NOMO-1 (cell line): ENCODE data around the gene MAN1C1.
A peak's percentile ranks its signal among the peaks of the same experiment; 100 is the strongest.

ENCODE experiments used
- DNase-seq, 2 experiments: peaks; one replicate each; lab custom pipeline; 2025; ENCODE audit not compliant: unreplicated experiment in 2 of 2; lab: John Stamatoyannopoulos, UW

MAN1C1 gene

DNA sequence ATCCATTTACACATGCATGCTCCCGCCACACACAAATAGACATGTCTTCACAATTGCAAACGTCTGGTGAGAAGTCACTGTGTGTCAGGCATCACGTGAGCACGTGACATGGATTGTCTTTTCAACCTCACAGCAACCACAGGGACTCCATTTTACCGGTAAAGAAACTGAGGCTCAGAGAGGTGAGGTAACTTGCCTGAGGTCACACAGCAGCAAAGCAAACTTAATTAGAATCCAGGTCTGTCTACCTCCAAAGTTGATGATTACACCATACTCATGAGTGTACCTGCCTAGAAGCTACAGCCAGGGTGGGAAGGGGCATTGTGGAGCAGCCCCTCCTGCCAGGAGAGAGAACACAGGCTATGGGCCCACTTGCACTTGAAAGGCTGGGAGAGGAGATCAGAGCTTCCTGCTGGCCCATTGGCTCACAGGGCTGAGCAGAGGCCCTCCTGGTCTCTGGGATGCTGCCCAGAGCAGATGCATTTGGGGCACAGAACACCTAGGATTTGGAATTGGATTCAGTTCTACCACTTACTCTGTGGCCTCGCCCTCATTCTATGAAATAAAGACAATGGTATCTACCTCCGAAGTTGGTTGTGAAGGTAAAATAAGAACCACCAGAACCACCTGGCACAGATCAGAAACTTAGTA is 139.0 kb downstream of the MAN1C1 start:
- DNase-seq: no peak

DNA sequence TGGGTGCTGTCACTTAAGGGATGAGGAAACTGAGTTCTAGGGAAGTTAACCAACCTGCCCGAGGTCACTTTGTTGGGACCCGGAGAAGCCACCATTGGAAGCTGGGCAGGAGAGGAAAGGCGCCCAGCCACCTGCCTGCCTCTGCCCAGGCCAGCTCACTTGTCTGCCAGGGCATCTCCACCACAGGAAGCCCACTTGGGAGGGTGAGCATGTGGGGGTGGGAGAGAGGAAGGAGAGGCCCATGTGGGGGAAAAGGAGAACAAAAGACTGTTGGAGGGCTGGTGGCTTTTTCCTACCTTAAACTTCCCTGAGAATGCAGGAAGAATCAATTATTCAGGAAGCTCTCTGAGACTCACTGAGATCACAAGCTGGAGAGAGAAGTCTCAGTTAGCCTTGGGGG is 139.6 kb downstream of the MAN1C1 start:
- DNase-seq: no peak

DNA sequence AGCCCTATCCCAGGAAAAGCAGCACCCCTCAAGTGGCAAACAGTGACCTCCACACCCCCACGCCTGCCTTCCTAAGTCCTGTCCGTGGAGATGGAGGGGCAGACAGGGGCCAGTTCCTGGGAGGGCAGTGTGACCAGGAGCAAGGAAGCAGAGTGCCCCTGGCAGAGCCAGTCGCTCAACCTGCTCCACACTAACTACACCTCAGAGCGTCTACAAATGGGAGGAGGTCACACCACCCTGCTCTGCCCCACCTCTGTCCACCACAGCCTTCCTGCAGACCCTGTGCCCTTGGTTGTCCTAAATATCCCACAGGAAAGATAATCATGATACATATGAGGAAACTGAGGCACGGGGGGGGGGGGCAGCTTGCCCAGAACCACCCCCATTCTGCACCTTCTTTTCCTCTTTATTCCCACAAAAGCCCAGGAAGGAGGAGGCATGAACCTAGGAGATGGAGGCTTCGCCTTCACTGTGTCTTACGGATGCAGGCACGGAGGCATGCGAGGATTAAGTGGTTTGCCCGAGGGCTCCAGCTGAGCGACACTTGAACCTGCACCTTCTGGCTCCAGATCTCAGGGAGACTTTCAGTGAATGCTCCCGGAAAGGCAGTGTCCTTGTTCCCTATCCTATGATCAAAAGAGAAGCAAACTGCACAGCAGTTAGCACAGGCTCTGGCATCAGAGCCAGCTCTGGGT is 140.7 kb downstream of the MAN1C1 start:
- no peak for DNase-seq

DNA sequence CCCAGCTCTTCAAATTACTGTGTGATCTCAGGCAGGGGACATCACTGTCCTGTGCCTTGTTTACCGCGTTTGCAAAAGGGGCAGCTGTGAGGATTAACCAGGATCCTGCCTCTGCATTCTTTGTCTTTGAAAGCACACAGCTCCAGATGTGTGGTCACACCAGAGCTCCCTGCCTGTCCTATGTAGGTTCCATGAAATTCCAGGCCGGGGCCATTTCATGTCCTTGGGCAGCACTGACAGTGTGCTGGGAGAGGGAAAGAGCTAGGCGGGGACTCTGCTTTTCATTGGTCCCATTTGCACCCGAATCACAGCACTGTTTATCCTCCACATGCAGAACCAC is 141.2 kb downstream of the MAN1C1 start:
- DNase-seq: no peak

DNA sequence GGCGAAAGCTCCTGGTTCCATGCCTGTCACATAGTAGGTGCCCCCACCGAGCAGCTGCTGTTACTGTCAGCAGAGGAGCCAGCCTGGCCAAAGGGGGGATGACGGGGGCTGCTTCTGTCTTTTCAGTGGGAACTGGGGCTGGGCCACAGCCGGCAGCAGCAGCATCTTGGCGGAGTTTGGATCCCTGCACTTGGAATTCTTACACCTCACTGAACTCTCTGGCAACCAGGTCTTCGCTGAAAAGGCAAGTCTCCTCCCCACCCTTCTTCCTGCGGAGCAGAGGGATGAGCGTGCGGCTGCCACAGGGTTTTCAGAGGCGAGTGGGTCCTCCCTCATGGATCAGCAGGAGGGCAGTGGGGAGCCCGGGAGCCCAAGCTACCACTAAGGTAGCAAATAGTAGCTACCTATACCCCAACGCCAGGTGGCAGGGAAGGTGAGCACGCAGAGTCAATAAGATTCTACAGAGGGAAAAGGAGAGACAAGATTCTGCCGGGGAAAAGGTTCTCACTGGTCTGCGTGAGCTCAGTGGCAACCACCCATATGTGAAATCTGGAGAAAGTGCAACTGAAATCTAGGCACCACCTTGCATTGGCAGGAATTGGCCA is 142.0 kb downstream of the MAN1C1 start:
- no peak for DNase-seq

DNA sequence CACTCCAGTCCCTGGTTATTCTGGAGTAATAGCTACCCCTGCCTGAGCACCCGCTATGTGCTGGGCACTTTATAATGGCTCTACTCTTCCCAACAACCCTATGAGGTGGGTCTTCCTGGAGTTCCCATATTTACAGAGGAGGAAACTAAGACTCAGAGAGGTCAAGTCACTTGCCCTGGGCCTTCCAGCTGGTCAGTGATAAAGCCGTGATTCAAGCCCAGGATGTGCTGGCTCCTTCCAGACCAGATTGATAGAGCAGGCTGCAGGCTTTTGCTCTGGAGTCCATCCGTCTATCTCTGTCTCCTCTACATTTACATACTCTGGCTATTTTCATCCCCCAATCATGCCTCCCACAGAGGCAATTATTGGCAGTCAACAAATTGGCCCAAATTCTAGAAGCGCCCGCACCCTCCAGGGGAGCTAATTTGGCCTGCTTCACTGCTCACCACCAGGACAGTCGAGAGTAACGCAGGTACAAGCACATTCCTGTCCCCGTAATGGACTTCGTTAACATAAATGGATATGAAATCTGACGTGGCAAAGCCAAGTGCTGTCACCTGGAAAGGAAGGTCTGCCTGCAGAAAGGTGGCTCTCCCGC is 143.6 kb downstream of the MAN1C1 start:
- no peak for DNase-seq

DNA sequence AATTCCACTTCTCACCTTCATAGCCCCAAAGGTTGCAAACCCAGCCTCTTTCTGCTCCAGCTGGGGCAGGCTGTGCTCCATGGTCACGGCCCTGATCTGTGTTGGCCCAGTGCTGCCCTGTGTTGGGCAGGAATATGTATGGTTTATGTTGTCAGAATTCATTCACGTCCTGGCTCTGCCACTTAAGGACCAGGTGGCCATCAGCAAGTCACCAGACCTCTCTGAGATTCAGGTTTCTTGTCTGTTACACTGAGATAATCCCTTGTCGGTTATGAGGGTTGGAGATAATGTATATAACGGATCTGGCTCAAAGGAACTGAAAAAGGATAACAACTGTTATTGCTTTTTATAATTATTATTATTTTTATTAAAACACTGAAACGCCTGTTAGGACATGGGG is 144.3 kb downstream of the MAN1C1 start:
- no peak for DNase-seq

DNA sequence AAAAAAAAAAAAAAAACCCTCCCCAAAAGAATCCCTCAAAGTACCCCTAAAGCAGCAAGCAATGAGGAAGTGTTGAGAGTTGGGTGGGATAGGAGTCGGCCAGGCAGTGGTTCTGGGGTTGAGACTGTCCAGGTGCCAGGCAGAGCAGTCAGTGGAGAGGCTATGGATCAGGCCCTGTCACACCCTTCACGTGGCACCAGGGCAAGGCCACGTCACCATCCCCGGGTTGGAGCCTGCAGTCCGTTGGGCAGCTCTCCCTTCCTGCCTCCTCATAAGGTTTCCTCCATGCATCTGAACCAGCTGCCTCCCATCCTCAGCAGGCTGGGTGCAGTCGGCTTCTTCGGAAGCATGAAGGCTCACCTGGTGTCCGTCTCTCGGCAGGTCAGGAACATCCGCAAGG is 146.9 kb downstream of the MAN1C1 start:
- DNase-seq: no peak

DNA sequence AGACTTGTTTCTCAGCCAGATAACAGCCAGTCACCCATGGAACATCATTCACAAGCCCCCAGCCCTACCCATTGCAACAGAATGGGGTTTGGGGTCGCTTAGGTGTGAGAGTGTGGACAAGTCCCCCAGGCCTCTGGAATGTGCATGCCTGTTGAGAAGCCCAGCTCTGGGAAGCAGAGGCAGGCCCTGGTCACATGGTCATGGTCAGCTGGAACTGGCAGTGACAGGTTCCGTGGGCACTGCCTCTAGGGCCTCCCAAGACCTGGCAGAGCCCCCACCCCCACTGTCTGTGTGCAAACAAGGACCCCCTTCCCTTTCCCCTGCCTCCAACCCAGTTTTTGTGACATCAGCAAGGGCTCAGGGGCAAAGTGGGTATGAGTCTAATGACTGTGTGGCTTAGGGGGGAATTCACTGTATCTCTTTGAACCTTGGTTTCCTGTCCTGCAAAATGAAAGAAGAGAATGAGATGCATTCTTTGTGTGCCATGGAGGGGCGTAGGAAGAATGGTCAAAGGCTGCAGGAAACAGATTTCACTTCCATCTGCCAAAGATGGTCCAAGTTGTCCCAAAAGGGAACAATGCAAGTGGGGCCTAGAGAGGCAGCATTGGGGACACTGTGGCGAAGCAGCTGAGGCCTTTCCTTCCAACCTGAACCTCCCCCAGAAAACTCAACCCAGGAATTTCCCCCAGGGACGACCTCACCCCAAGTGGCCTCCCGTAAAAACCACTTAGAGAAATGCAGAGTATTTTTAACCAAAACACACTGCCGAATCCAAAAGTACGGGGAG is 148.7 kb downstream of the MAN1C1 start:
- no peak for DNase-seq

DNA sequence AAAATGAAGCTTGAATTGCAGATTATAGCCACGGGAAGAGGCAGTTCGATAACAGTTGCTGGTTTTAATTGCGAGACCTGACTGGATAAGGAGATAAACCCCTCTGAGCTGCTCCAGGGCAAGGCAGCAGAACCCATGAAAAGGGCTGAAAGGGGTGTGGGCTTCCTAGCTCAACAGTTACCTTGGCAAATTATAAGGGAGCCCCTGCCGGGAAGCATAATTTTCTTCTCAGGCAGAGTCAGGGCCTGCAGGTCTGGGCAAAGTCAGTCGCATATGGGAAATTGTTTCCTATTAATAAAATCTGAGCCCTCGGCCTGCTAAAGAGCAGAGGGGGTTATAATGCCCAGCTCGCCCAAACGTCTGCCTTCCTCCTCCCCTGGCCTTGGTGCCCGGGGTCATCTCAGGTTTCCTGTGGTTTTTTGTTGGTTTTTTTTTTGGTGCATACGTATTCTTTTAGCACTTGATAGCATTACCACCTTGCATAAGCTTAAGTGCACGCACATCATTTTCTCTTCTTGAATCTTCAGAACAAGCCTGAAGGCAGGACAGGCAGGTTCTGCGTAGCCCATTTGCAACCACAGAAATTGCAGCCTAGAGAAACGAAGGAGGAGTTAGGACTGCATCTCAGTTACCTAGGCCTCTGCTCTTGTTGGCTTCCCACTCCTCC is 149.5 kb downstream of the MAN1C1 start:
- DNase-seq: no peak

DNA sequence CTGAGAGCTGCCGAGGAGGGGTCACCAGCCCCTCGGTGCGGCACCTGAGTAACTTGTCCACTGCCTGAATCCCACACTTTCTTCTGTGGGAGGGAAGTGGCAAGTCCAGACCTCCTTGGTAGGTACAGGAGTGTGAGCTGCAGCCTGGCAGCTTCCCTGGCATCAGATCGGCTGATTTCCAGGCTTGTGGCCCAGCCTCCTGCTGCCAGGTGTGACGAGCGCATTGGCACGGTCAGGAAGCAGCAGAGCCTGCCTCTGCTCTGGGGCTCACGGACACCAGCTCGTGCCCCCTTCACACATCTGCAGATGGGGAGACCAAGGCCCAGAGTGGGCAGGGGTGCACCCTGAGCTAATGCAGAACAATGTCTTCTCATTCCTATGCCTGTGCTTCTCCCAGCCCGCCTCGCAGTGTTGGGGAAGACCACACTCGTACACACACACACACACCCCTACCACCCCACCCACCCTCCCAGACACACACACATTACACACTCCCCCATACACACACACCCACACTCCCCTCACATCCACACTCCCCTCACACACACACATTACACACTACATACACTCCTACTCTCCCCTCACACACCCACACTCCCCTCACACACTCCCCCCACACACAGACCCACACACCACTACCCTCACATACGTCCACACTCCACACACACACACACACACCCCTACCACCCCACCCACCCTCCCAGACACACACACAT is 150.3 kb downstream of the MAN1C1 start:
- no peak for DNase-seq

DNA sequence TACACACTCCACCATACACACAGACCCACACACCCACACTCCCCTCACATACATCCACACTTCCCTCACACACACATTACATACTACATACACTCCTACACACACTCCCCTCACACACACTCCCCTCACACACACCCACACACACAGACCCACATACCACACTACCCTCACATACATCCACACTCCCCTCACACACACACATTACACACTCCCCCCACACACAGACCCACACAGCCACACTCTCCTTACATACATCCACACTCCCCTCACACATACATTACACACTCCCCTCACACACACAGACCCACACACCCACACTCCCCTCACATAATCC is 150.8 kb downstream of the MAN1C1 start:
- DNase-seq: no peak

DNA sequence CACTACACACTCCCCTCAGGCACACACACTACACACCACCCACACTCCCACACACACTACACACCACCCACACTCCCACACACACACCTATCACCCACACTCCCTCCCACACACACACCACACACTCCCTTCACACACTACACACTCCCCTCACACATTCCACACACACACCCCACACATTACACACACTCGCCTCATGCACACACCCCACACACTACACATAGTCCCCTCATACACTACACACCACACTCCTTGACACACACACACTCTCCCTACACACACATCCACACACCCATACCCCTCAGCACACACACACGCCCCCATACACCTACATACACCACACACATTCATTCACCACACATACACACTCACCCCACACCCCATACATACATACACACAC is 152.4 kb downstream of the MAN1C1 start:
- no peak for DNase-seq

DNA sequence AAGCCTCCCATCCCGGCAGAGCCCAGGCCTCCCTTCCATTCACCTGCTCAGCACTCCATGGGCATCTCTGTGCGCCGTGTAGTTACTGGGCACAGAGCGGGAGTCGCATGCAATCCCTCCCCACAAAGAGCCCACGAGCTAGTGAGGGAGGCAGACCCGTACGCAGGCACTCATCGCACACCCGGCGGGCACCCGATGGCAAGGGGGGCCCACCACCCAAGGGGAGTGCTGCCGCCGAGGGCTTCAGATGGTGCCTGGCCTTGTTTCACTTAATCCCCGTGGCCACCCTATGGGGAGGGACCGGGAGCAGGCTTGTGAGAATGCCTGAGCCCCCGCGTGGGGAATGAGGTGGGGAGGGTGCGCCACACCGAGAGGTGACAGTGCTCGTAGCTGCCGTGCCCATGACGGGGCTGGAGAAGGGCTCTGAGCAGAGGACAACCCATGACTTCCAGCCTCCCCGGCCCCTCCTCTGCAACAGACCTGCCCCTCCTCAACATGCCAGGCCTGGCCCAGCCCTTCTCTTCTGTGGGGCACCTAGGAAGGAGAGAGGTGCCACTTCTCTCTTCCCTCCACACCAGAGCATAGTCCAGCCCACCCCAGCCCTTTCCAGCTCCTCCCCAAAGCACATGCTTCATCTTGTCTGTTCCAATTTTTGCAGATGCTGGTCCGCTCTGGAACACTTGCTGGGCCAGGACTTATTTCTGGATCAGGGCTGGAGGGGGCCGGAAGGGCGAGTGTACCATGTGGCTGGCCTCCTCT is 153.2 kb downstream of the MAN1C1 start:
- no peak for DNase-seq

DNA sequence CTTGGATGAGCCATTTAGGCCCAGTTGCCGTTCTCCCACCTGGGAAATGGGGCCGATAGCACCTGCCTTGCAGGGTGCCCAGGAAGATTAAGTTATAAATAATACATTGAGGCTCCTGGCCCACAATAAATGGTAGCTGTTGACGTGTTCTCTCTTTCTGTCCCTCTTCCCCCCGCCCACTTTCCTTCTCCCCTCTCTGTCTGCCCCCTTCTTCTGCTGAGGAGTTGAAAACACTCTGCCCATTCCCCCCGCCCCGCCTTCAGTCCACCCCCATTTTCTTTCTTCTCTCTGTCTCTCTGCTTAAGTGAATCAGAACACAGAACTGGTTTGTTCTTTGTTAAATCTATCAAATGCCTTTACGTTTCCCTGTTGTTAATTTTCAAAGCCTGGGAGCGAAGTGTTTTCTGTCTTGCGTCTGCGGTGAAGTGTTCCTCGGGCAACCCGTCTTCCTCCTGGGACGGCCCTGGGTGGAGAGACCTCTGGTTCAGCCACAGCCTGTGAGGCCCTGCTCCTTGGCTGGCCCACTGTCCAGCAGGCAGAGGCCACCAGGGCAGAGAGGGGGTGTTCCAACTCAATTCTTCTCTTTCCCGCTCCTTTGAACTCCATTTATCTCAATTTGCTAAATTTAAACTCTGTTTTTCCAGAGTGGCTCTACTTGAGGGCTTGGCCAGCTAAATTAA is 154.1 kb downstream of the MAN1C1 start:
- DNase-seq: no peak

DNA sequence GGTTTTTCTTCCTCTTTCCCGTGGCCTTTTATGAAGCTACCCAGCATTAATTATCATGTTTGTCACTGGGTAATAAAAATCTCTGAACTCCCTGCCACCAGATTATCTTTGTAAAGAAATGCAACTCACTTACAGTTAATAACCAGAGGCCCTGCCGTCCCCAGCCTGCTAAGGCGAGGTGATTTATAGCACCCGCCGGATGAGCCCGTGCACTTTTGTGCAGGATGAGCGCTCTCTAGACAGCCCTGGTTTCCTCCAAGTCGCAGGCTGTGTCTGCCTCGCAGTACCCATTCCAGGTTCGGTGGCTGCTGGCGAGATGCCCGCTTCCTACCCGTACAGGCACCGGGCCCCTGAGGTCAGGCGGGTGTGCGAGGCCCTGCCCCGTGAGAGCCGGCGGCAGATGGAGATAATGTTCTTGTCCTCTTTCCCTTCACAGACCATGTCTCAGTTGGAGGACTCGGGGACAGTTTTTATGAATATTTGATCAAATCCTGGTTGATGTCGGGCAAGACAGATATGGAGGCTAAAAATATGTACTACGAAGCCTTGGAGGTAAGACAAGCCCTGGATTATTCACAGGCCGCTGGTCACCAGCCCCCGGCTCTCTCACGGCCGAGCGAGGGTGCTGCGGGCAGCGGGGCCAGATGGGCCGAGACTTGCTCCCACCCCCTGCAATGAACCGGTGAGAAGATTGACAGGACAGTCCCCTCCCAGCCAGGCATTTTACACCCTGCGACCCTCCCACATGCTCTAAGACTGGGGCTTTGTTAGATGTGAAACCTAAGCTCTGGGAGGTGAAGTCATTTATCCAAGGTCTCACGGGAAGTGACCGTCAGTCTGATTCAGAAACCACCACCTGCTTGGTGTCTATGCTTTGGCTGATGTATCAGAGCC is 154.9 kb downstream of the MAN1C1 start:
- peak; percentile 91 for DNase-seq

DNA sequence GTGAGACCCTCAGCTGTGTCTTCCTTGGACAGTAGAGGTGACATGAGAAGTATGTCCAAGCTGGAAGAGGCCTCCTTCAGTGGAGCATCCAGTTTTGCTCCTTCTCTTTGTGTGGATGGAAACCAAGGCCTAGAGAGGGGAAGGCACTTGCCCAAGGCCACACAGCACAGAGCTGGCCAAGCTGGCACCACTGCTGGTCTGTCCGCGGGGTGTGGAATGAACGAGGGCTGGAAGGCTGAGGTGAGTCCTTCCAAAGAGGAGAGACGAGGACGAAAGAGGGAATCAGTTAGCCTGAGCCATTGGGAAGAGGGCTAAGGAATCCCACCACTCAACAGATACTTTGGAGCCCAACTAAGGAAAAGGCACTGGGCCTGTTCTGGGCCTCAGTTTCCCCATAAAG is 155.6 kb downstream of the MAN1C1 start:
- no peak for DNase-seq

DNA sequence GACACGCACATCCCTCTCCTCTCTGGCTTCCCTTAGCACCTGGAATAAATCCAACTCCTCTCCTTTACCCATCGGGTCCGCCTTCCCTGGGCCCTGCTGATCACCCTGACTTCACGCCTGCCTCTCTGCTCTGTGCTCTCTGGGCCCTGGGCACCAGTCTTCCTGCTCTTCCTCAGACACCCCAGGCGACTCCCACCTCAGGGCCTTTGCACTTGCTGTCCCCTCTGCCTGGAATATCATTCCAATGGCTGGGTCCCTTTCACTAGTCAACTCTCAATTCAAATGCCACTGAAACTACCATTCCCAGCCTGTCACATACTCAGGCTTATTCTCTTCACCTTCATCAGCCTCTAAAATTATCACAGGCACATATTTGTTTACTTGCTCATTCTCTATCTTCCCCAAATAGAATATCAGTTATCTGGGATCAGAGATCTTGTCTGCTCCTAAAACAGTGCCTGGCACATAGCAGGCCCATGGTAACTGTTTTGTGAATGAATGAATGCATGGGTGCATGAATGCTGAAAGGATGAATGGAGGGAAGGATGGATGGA is 156.2 kb downstream of the MAN1C1 start:
- no peak for DNase-seq
